GM23338 (cell line): ENCODE data around the gene NIT1. TPM values are rescaled to one million over a fixed set of nuclear protein-coding genes. Genes with fewer than 3 reads are reported as not detected.

Experiments
- ATAC-seq: fragments of 200-7000 bp; cut with Tn5 transposase; 3 replicates; pipeline ENCODE4 v1.9.1; 2020
- DNase-seq: peaks from one replicate; pipeline ENCODE4 v3.0.0-alpha.2; 2015; ENCODE audit warnings: low spot score
- H2AFZ ChIP-seq: fragments of 200-600 bp; sonication (generic); 2 replicates; pipeline ENCODE4 v1.8.0; 2016; ENCODE audit warnings: antibody characterized with exemption, mild to moderate bottlenecking, moderate library complexity
- H3F3A ChIP-seq: fragments of 200-600 bp; sonication (generic); replicated peaks from 2 replicates; pipeline ENCODE4 v1.8.0; 2017; ENCODE audit warnings: antibody characterized with exemption, mixed run types, low read depth
- H3K27ac ChIP-seq: fragments of 200-600 bp; sonication (generic); 2 replicates; pipeline ENCODE4 v1.6.1; 2016; ENCODE audit warnings: low read depth
- H3K27me3 ChIP-seq: fragments of 200-600 bp; sonication (generic); 2 replicates; pipeline ENCODE4 v1.8.0; 2016; ENCODE audit warnings: mild to moderate bottlenecking, mixed run types, moderate library complexity; ENCODE audit not compliant: insufficient read depth
- H3K36me3 ChIP-seq: fragments of 200-600 bp; sonication (generic); 2 replicates; pipeline ENCODE4 v1.8.0; 2016; ENCODE audit warnings: mild to moderate bottlenecking; ENCODE audit not compliant: insufficient read depth
- H3K4me1 ChIP-seq: fragments of 200-600 bp; sonication (generic); 2 replicates; pipeline ENCODE4 v1.8.0; 2016; ENCODE audit warnings: mild to moderate bottlenecking, moderate library complexity; ENCODE audit not compliant: insufficient read depth
- H3K4me2 ChIP-seq: fragments of 200-600 bp; sonication (generic); 2 replicates; pipeline ENCODE4 v1.7.1; 2017; ENCODE audit warnings: mixed run types
- H3K4me3 ChIP-seq: fragments of 200-600 bp; sonication (generic); 2 replicates; pipeline ENCODE4 v1.6.1; 2016; ENCODE audit warnings: mixed run types
- H3K79me2 ChIP-seq: fragments of 200-600 bp; sonication (generic); replicated peaks from 2 replicates; pipeline ENCODE4 v1.8.0; 2017; ENCODE audit warnings: mild to moderate bottlenecking; ENCODE audit not compliant: insufficient read depth
- H3K9me2 ChIP-seq: fragments of 200-600 bp; sonication (generic); 2 replicates; pipeline ENCODE4 v1.8.0; 2017; ENCODE audit not compliant: insufficient read depth
- H4K20me1 ChIP-seq: fragments of 200-600 bp; sonication (generic); replicated peaks from 2 replicates; pipeline ENCODE4 v1.8.0; 2017; ENCODE audit warnings: mild to moderate bottlenecking; ENCODE audit not compliant: insufficient read depth
- H3K27ac Mint-ChIP-seq: 2 replicates; pipeline ENCODE4 v1.8.0; 2020; ENCODE audit warnings: inconsistent platforms, mild to moderate bottlenecking, moderate library complexity, mixed read lengths
- H3K27me3 Mint-ChIP-seq: 3 replicates; pipeline ENCODE4 v1.8.0; 2022; ENCODE audit warnings: low read depth, mild to moderate bottlenecking, moderate library complexity, mixed read lengths, inconsistent platforms; ENCODE audit not compliant: insufficient read depth, poor library complexity
- H3K36me3 Mint-ChIP-seq: 3 replicates; pipeline ENCODE4 v1.8.0; 2021; ENCODE audit warnings: low read depth, mild to moderate bottlenecking, inconsistent platforms, moderate library complexity, mixed read lengths
- H3K4me1 Mint-ChIP-seq: 3 replicates; pipeline ENCODE4 v1.8.0; 2020; ENCODE audit warnings: mild to moderate bottlenecking, inconsistent platforms, mixed read lengths
- H3K4me3 Mint-ChIP-seq: 3 replicates; pipeline ENCODE4 v1.8.0; 2021; ENCODE audit warnings: moderate library complexity, mild to moderate bottlenecking, inconsistent platforms, mixed read lengths
- H3K9me3 Mint-ChIP-seq: 3 replicates; pipeline ENCODE4 v1.8.0; 2020; ENCODE audit warnings: moderate library complexity, mild to moderate bottlenecking, inconsistent platforms, mixed read lengths
- CREB1 ChIP-seq: fragments of 250-450 bp; sonication (Bioruptor Pico); IDR thresholded peaks from 2 replicates; pipeline ENCODE4 v1.5.0; 2020; ENCODE audit warnings: low read depth, mild to moderate bottlenecking, moderate library complexity
- CTCF ChIP-seq, 2 experiments: fragments of 200-600 bp in 1 of 2; sonication (generic) in 1 of 2; conservative IDR thresholded peaks; 2 replicates each; pipeline versions ENCODE4 v1.5.1 to v1.6.1; 2016 to 2017; ENCODE audit warnings: antibody characterized with exemption in 2 of 2, low read depth in 2 of 2, mild to moderate bottlenecking in 2 of 2, moderate library complexity in 1 of 2
- ETS1 ChIP-seq: IDR thresholded peaks from 2 replicates; pipeline ENCODE4 v1.6.1; 2016; ENCODE audit warnings: antibody characterized with exemption
- EZH2 ChIP-seq: fragments of 200-600 bp; sonication (generic); IDR thresholded peaks from one replicate; pipeline ENCODE4 v1.8.0; 2017; ENCODE audit warnings: antibody characterized with exemption, mild to moderate bottlenecking, low read depth; ENCODE audit not compliant: unreplicated experiment
- EZH2phosphoT487 ChIP-seq: fragments of 200-600 bp; sonication (generic); IDR thresholded peaks from one replicate; pipeline ENCODE4 v1.8.1; 2018; ENCODE audit warnings: antibody characterized with exemption; ENCODE audit not compliant: unreplicated experiment
- JUNB ChIP-seq: IDR thresholded peaks from one replicate; pipeline ENCODE4 v1.6.1; 2016; ENCODE audit warnings: antibody characterized with exemption; ENCODE audit not compliant: unreplicated experiment
- NANOG ChIP-seq: IDR thresholded peaks from 2 replicates; pipeline ENCODE4 v1.6.1; 2016; ENCODE audit warnings: antibody characterized with exemption, borderline replicate concordance
- POLR2AphosphoS5 ChIP-seq: IDR thresholded peaks from 2 replicates; pipeline ENCODE4 v1.6.1; 2016; ENCODE audit warnings: antibody characterized with exemption, low read depth
- REST ChIP-seq: IDR thresholded peaks from one replicate; pipeline ENCODE4 v1.6.1; 2018; ENCODE audit warnings: antibody characterized with exemption; ENCODE audit not compliant: unreplicated experiment
- STAT1 ChIP-seq: IDR thresholded peaks from one replicate; pipeline ENCODE4 v1.6.1; 2016; ENCODE audit warnings: antibody characterized with exemption; ENCODE audit not compliant: unreplicated experiment
- ZNF114 ChIP-seq: fragments of 250-450 bp; sonication (Bioruptor Pico); IDR thresholded peaks from 2 replicates; pipeline ENCODE4 v1.5.0; 2020; ENCODE audit warnings: mild to moderate bottlenecking, moderate library complexity
- ZNF331 ChIP-seq: fragments of 250-450 bp; sonication (Bioruptor Pico); IDR thresholded peaks from 2 replicates; pipeline ENCODE4 v1.5.0; 2020; ENCODE audit warnings: low read depth, mild to moderate bottlenecking, moderate library complexity
- ZNF462 ChIP-seq: fragments of 250-450 bp; sonication (Bioruptor Pico); IDR thresholded peaks from 2 replicates; pipeline ENCODE4 v1.5.0; 2020; ENCODE audit warnings: mild to moderate bottlenecking, moderate library complexity
- polyA plus RNA-seq: library from polyadenylated mRNA; unstranded; fragments of >200 nt; fragmentation: Nextera tagmentation; extraction: Ambion mirVana; gene quantifications from 2 replicates; pipeline ENCODE4 v1.2.1, GENCODE V29; 2016
- total RNA-seq: library from RNA; depleted of rRNA; stranded (reverse); fragments of >200 nt; shearing (Covaris generic); gene quantifications from 2 replicates; pipeline ENCODE4 v1.2.3, GENCODE V29; 2014

Gene NIT1
- total and polyA plus RNA-seq, 2 experiments from 2014 or later, result 35.9 to 43.0 TPM

- Mint-ChIP-seq H3K4me1 (peaks cover 12% of the 10 kb centered on the region), H3K27ac (no peak overlapping the region), H3K4me3 (no peak overlapping the region), H3K27me3 (peaks cover 5% of the 10 kb centered on the region), H3K36me3 (no peaks in the 10 kb centered on the region), H3K9me3 (no peaks in the 10 kb centered on the region)
- H3K9me2 ChIP-seq, result peaks cover 5% of the 10 kb centered on the region; the same call in 1 of the 2 replicates
- peaks cover 7% of the 10 kb centered on the region for H3K4me1 ChIP-seq
- H2AFZ ChIP-seq, result no peak overlapping the region
- no peak overlapping the region for H3K4me3 ChIP-seq
- TF ChIP-seq ETS1, result no peak
- no peak for TF ChIP-seq ZNF331 (CRISPR knock-in tag)
- TF ChIP-seq CREB1 (CRISPR knock-in tag), result no peak
- no peak for TF ChIP-seq EZH2
- TF ChIP-seq CTCF (conservative IDR thresholded peaks at IDR 0.05; ENCODE audit: low read depth in 2 of 2), result no peak
- no peak for TF ChIP-seq EZH2phosphoT487
- no peak for TF ChIP-seq ZNF114 (CRISPR knock-in tag)
- TF ChIP-seq POLR2AphosphoS5, result no peak
- TF ChIP-seq REST, result no peak
- TF ChIP-seq STAT1, result no peak
- TF ChIP-seq NANOG, result no peak
- no peak for TF ChIP-seq JUNB
- TF ChIP-seq ZNF462 (CRISPR knock-in tag), result no peak
- no peak overlapping the region for H3K27ac ChIP-seq
- DNase-seq (no peak), ATAC-seq (no peak)
- no peaks in the 10 kb centered on the region for H4K20me1 ChIP-seq
- H3K36me3 ChIP-seq, result no peaks in the 10 kb centered on the region
- no peak overlapping the region for H3K4me2 ChIP-seq
- H3K27me3 ChIP-seq, result no peaks in the 10 kb centered on the region
- no peaks in the 10 kb centered on the region for H3K79me2 ChIP-seq
- no peaks in the 10 kb centered on the region for H3F3A ChIP-seq
Observed at GRCh38 chr1:161091093-161091492, 26.8 kb upstream of the NIT1 start.
